Stimulated activated naive CD4-positive, alpha-beta T cell treated with Interleukin-2 at 50 U/mL for 16 hours (primary cell): ENCODE measurements around the gene PPP1R27.

Experiments
- DNase-seq: peaks from one replicate; lab custom pipeline; 2025; lab: John Stamatoyannopoulos, UW

Gene PPP1R27

GRCh38 chr17:81804559-81805399, 30.1 kb downstream of the PPP1R27 start:
- no peak for DNase-seq

GRCh38 chr17:81803728-81804558, 30.9 kb downstream of the PPP1R27 start, which contains the start of gene GCGR:
GCGR (plus strand) TSS chr17:81804150; CDS start chr17:81809019, 4,869 bp downstream.
- DNase-seq = no peak

GRCh38 chr17:81802856-81803643, 31.8 kb downstream of the PPP1R27 start:
- DNase-seq = no peak

GRCh38 chr17:81802048-81802758, 32.6 kb downstream of the PPP1R27 start:
- DNase-seq = no peak

GRCh38 chr17:81801327-81801726, 33.5 kb downstream of the PPP1R27 start:
- no peak for DNase-seq

GRCh38 chr17:81794509-81794908, 40.3 kb downstream of the PPP1R27 start:
- no peak for DNase-seq

GRCh38 chr17:81794074-81794476, 40.8 kb downstream of the PPP1R27 start:
- DNase-seq = no peak

GRCh38 chr17:81792675-81793615, 41.9 kb downstream of the PPP1R27 start:
- no peak for DNase-seq
